ENCODE data around the gene LEMD3.

The LEMD3 gene

DNA sequence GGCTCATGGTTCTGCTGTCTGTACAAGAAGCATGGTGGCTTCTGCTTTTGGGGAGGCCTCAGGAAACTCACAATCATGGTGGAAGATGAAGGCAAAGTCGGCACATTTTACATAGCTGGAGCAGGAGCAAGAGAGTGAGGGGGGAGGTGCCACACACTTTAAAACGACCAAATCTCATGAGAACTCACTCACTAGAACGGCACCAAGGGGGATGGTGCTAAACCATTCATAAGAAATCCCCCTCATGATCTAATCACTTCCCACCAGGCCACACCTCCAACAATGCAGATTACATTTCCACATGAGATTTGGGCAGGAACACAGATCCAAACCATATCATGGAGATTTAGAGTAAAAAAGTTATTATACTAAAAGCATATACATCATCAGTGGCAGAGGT lies 13.6 kb upstream of the LEMD3 start:
- H3K9me3 Mint-ChIP-seq (ENCODE audit: low read depth), result no peaks in the 10 kb centered on the region
- H3K4me3 Mint-ChIP-seq, result no peak overlapping the region
- H3K27me3 Mint-ChIP-seq, result peaks cover 11% of the 10 kb centered on the region
- H3K4me1 Mint-ChIP-seq (ENCODE audit: low read depth), result peaks cover 17% of the 10 kb centered on the region
- peak overlapping the region; percentile 61 for H3K27ac Mint-ChIP-seq
- no peaks in the 10 kb centered on the region for H3K36me3 Mint-ChIP-seq

DNA sequence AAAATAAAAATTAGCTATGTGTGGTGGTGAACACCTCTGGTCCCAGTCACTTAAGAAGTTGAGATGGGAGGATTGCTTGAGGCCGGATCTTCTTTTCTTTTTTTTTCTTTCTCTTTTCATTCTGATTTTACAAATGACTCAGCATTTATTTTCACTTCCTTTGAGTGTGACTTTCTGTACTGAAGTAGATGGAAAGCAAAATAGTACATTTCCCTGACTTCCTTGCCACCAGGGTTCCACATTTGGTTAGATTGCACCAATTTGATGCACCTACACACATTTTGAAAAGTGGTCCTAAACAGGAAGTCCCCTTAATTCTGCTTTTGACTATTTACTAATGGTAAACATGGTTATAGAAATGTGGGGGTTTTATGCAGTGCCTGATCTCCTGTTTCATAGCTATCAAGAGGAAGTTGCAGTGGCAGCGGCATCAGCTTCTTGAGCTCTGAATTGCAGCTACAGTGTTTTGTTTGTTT lies 13.0 kb upstream of the LEMD3 start:
- Mint-ChIP-seq H3K4me3 (peak overlapping the region; percentile 49), H3K27me3 (peaks cover 14% of the 10 kb centered on the region), H3K4me1 (ENCODE audit: low read depth) (peaks cover 17% of the 10 kb centered on the region), H3K9me3 (ENCODE audit: low read depth) (no peaks in the 10 kb centered on the region), H3K36me3 (no peaks in the 10 kb centered on the region), H3K27ac (peak overlapping the region; percentile 61)

- Mint-ChIP-seq H3K9me3 (ENCODE audit: low read depth) (no peaks in the 10 kb centered on the region), H3K36me3 (no peaks in the 10 kb centered on the region), H3K27me3 (peaks cover 18% of the 10 kb centered on the region), H3K4me1 (ENCODE audit: low read depth) (peaks cover 17% of the 10 kb centered on the region), H3K27ac (peak overlapping the region; percentile 61), H3K4me3 (peak overlapping the region; percentile 49)
Measured at GRCh38 chr12:65157091-65157490, 12.3 kb upstream of the LEMD3 start.

- H3K9me3 Mint-ChIP-seq (ENCODE audit: low read depth), result no peaks in the 10 kb centered on the region
- H3K36me3 Mint-ChIP-seq, result no peaks in the 10 kb centered on the region
Measured at GRCh38 chr12:65162609-65163008, 6.8 kb upstream of the LEMD3 start.

GRCh38 chr12:65164244-65164643 lies 5.1 kb upstream of the LEMD3 start:
- peaks cover 20% of the 10 kb centered on the region for H3K27me3 Mint-ChIP-seq
- no peak overlapping the region for H3K27ac Mint-ChIP-seq
- H3K4me3 Mint-ChIP-seq, result no peak overlapping the region
- no peaks in the 10 kb centered on the region for H3K36me3 Mint-ChIP-seq
- peaks cover 8% of the 10 kb centered on the region for H3K4me1 Mint-ChIP-seq (ENCODE audit: low read depth)
- H3K9me3 Mint-ChIP-seq (ENCODE audit: low read depth), result no peaks in the 10 kb centered on the region

More at GRCh38 chr12:65162609-65163008, 6.8 kb upstream of the LEMD3 start:
- Mint-ChIP-seq H3K27ac (no peak overlapping the region), H3K4me3 (no peak overlapping the region), H3K4me1 (ENCODE audit: low read depth) (no peaks in the 10 kb centered on the region), H3K27me3 (peaks cover 20% of the 10 kb centered on the region)

GRCh38 chr12:65164774-65165173 lies 4.6 kb upstream of the LEMD3 start:
- no peaks in the 10 kb centered on the region for H3K36me3 Mint-ChIP-seq
- peaks cover 20% of the 10 kb centered on the region for H3K27me3 Mint-ChIP-seq
- H3K4me1 Mint-ChIP-seq (ENCODE audit: low read depth), result peaks cover 10% of the 10 kb centered on the region
- H3K9me3 Mint-ChIP-seq (ENCODE audit: low read depth), result no peaks in the 10 kb centered on the region
- no peak overlapping the region for H3K27ac Mint-ChIP-seq
- no peak overlapping the region for H3K4me3 Mint-ChIP-seq

GRCh38 chr12:65168681-65169319 lies 583 bp upstream of the LEMD3 start:
- Mint-ChIP-seq H3K27me3 (peaks cover 2% of the 10 kb centered on the region), H3K4me1 (ENCODE audit: low read depth) (peaks cover 37% of the 10 kb centered on the region), H3K4me3 (peak overlapping the region; percentile 98), H3K36me3 (peaks cover 2% of the 10 kb centered on the region), H3K9me3 (ENCODE audit: low read depth) (no peaks in the 10 kb centered on the region), H3K27ac (peak overlapping the region; percentile 98)

DNA sequence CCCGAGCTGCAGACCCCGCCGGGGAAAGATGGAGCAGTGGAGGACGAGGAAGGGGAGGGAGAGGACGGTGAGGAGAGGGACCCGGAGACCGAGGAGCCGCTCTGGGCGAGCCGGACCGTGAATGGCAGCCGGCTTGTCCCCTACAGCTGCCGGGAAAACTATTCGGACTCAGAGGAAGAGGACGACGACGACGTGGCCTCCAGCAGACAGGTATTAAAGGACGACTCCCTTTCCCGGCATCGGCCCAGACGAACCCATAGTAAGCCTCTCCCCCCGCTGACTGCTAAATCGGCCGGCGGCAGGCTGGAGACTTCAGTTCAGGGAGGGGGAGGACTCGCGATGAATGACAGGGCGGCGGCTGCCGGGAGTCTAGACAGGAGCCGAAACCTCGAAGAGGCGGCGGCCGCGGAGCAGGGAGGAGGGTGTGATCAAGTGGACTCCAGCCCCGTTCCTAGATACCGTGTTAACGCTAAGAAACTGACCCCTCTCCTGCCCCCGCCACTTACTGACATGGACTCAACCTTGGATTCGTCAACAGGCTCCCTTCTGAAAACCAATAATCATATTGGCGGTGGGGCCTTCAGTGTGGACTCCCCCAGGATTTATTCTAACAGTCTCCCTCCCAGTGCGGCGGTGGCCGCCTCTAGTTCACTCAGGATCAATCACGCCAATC lies 962 bp downstream of the LEMD3 start:
- H3K4me3 Mint-ChIP-seq, result peak overlapping the region; percentile 98
- peak overlapping the region; percentile 78 for H3K27ac Mint-ChIP-seq
- H3K36me3 Mint-ChIP-seq, result peaks cover 2% of the 10 kb centered on the region
- peaks cover 2% of the 10 kb centered on the region for H3K27me3 Mint-ChIP-seq
- H3K4me1 Mint-ChIP-seq (ENCODE audit: low read depth), result peaks cover 38% of the 10 kb centered on the region
- H3K9me3 Mint-ChIP-seq (ENCODE audit: low read depth), result no peaks in the 10 kb centered on the region

- Mint-ChIP-seq H3K4me1 (ENCODE audit: low read depth) (peaks cover 38% of the 10 kb centered on the region), H3K27me3 (peaks cover 1% of the 10 kb centered on the region), H3K36me3 (peaks cover 2% of the 10 kb centered on the region), H3K27ac (no peak overlapping the region), H3K9me3 (ENCODE audit: low read depth) (no peaks in the 10 kb centered on the region), H3K4me3 (peak overlapping the region; percentile 98)
Measured at GRCh38 chr12:65171073-65171472, 1.7 kb downstream of the LEMD3 start.

DNA sequence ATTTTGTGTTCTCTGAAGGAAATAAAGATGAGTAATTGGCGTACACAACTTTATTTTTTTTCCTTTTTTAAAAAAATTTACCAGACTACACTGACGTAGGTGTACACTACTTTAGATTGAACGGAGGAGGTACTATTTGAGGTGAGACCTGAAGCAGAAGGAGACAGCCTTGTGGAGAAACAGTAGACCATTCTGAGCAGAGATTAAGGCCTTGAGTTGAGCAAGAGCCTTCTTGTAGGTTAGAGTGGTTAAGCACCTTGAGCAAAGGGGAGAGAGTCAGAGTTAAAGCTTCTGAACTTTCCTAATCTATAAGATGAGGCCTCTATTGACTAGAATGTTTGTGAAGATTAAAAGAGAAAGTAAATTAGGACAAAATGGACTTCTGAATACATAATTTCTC lies 2.5 kb downstream of the LEMD3 start:
- no peaks in the 10 kb centered on the region for H3K27me3 Mint-ChIP-seq
- peaks cover 38% of the 10 kb centered on the region for H3K4me1 Mint-ChIP-seq (ENCODE audit: low read depth)
- no peaks in the 10 kb centered on the region for H3K9me3 Mint-ChIP-seq (ENCODE audit: low read depth)
- H3K36me3 Mint-ChIP-seq, result peaks cover 2% of the 10 kb centered on the region
- peak overlapping the region; percentile 98 for H3K4me3 Mint-ChIP-seq
- H3K27ac Mint-ChIP-seq, result no peak overlapping the region

DNA sequence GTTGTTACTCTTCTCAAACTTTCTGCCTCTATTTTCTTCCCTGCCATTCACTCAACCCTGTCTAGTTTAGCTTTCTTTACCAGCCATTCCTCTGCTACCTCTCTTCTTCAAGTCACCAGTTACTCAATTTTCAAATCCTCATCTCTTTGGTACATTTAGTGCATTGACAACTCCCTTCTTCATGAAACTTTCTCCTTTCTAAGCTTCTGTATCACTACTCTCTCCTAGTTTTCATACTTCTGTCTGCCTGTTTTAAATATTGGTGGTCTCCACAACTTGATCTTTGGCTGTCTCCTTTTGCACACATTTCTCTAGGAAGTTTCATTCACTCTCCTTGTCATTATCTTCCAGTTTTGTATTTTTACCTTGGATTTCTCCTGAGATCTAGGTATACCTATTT lies 6.0 kb downstream of the LEMD3 start:
- no peaks in the 10 kb centered on the region for H3K27me3 Mint-ChIP-seq
- H3K9me3 Mint-ChIP-seq (ENCODE audit: low read depth), result no peaks in the 10 kb centered on the region

DNA sequence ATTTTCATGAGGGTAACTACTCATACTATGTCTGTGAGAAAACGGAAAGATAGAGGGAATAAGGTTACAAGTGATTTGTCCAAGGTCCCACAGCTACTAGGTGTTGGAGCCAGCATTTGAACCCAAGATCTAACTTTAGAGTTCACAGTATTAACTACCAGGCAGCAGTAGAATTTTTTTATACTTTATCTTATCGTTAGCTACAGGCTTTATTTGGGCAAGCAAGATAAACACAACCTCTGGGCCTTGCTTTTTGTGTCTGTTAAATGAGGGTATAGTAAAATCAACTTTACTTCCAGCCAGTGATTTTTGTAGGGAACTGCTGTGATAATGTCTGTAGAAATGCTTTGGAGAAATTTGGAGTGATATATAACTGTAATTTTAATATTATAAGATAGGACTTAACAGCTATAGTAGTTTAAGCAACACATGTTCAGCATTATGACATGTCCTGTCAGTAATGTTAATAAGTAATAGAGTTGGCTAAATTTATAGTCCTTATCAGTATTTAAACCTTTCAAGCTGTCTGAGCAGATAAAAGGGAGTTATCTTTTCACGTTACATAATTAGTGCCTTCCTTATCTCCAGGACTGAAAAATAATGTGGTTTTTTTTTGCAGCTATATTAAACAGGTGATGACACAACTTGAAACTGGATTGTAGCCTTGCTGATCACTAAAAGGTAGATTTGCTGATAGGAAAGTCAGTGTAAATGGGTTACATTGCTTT lies 12.8 kb downstream of the LEMD3 start:
- H3K9me3 Mint-ChIP-seq (ENCODE audit: low read depth), result no peaks in the 10 kb centered on the region
- H3K27me3 Mint-ChIP-seq, result no peaks in the 10 kb centered on the region
- H3K36me3 Mint-ChIP-seq, result peaks cover 9% of the 10 kb centered on the region
- H3K4me1 Mint-ChIP-seq (ENCODE audit: low read depth), result peaks cover 68% of the 10 kb centered on the region
- no peak overlapping the region for H3K4me3 Mint-ChIP-seq
- H3K27ac Mint-ChIP-seq, result no peak overlapping the region

More for the DNA sequence above, 6.0 kb downstream of the LEMD3 start:
- Mint-ChIP-seq H3K4me1 (ENCODE audit: low read depth) (peaks cover 39% of the 10 kb centered on the region), H3K27ac (no peak overlapping the region), H3K4me3 (no peak overlapping the region), H3K36me3 (peaks cover 2% of the 10 kb centered on the region)

- Mint-ChIP-seq H3K27me3 (no peaks in the 10 kb centered on the region), H3K36me3 (peaks cover 9% of the 10 kb centered on the region), H3K4me3 (no peak overlapping the region), H3K27ac (no peak overlapping the region), H3K4me1 (ENCODE audit: low read depth) (peaks cover 76% of the 10 kb centered on the region), H3K9me3 (ENCODE audit: low read depth) (no peaks in the 10 kb centered on the region)
Measured at GRCh38 chr12:65184176-65184857, 14.9 kb downstream of the LEMD3 start.

- Mint-ChIP-seq H3K4me3 (peak overlapping the region; percentile 9), H3K36me3 (peaks cover 9% of the 10 kb centered on the region), H3K9me3 (ENCODE audit: low read depth) (no peaks in the 10 kb centered on the region), H3K27ac (no peak overlapping the region), H3K4me1 (ENCODE audit: low read depth) (peaks cover 78% of the 10 kb centered on the region), H3K27me3 (no peaks in the 10 kb centered on the region)
Measured at GRCh38 chr12:65184858-65185229, 15.5 kb downstream of the LEMD3 start.

DNA sequence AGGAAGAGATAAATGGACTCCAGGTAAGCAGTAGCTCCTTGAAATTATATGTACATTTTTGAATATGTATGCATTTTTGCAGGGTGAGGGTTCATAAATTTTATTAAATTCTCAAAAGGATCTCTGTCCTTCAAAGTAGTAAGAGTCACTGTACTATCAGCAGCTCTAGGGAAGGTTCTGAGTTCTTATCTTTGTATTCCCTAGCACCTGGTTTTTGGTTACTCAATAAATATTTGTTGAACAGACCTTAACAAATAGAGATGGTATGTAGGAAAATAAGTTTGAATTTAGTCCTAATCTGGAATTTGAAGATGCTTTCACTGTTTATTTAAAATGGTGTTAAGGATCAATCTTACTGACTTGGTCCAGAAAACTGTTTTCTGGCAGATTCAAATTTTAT lies 18.3 kb downstream of the LEMD3 start:
- no peaks in the 10 kb centered on the region for H3K9me3 Mint-ChIP-seq (ENCODE audit: low read depth)
- H3K4me1 Mint-ChIP-seq (ENCODE audit: low read depth), result peaks cover 78% of the 10 kb centered on the region
- no peaks in the 10 kb centered on the region for H3K27me3 Mint-ChIP-seq
- H3K36me3 Mint-ChIP-seq, result peaks cover 12% of the 10 kb centered on the region
- no peak overlapping the region for H3K27ac Mint-ChIP-seq
- H3K4me3 Mint-ChIP-seq, result no peak overlapping the region

All from activated naive CD8-positive, alpha-beta T cell (primary cell).